OCI-LY3 (cell line): ENCODE data around the gene ISLR2.

ENCODE experiments used
- CTCF ChIP-seq: fragments of 200-600, 300-600 bp; sonication (generic); IDR thresholded peaks from 2 replicates; pipeline ENCODE4 v1.5.1; 2014; ENCODE audit warnings: antibody characterized with exemption, low read length, low read depth
- EZH2phosphoT487 ChIP-seq: fragments of 200-600 bp; shearing (Covaris generic); IDR thresholded peaks from 2 replicates; pipeline ENCODE4 v1.6.1; 2018; ENCODE audit warnings: antibody characterized with exemption, mixed run types, low read depth

- TF ChIP-seq CTCF: no peak
- no peak for TF ChIP-seq EZH2phosphoT487
Measured at GRCh38 chr15:74133694-74134386, 3.5 kb downstream of the ISLR2 start.
